ENCODE results near the gene SULT1B1.
"Not testable (repeated sequence)": the region's sequence is repeated elsewhere in the genome, so short reads cannot be mapped to it uniquely, and the experiment has no call there.

The SULT1B1 gene

GRCh38 chr4:69760455-69760854, at the start of gene SULT1B1:
TSS of gene SULT1B1 (minus strand) at chr4:69760620. CDS start at chr4:69755217, 5,403 bp downstream.
- DNase-seq = no peak

DNA sequence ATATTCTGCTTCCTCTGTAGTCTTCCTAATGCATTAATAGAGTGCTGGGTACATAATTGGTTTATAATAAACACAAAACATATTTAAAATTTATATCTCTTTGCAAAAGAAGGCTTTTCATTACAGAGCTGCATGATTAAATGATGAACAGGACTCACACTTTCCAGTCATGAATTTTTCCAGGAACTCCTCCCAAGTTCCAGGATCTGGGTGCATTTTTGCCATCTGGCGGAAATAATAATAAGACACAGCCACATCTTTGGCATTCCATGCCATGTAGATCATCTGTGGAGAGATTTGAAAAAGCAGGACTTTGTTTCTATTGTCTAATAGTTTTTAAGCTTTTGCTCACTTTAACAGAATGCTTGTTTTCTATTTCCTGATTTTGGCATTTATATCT, 40.2 kb upstream of the SULT1B1 start:
- DNase-seq = no peak

- no peak for DNase-seq
These were observed 38.9 kb upstream of the SULT1B1 start for GRCh38 chr4:69799337-69799736.

- no peak for DNase-seq
These were observed 33.3 kb upstream of the SULT1B1 start for GRCh38 chr4:69793732-69794131.

- DNase-seq = no peak
These were observed 27.5 kb upstream of the SULT1B1 start for GRCh38 chr4:69787879-69788278.

DNA sequence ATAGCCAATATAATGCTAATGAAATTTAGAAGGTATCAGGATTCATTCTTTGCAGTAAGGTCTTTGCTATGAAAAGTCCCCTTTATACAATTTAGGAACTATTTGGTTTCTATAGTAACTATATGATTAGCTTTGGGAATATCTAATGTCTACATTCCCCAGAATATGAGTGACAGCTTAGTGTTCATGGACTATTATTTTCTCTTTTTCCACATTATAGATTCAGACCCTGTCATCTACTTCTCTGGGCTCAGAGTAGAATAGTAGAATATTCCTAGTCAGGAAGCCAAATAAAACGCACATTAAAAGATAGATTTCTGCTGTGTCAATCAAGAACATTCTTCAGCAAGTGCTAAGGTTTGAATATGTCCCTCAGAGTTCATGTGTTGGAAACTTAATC, 26.1 kb upstream of the SULT1B1 start:
- DNase-seq = no peak

DNA sequence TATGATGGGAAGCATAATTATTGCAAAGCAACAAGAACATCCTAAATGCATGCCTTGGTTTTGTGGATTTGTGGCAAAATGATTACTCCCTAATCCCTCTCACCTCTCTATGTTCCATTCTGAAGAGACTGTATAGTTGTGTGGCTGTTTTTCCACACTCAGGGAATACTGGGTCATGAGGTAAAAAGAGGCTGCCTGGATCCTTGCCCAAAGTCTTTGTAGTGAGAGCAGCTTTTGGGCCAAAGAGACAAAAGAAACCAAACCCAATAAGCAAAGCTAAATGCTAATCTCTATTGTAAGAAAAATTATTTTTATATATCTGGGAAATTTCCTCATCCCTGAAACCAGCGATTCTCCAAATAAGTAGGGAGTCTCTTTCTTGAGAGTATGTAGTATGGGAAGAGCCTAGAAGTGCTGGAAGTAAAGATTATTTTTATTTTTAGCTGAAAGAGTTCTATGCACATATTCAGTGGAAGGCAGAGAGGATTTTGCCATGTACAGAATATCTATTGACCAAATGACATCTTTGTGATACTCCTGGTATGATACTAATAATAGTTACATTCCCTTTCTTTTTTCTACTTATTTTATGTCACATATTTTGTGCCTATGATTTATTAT, 24.9 kb upstream of the SULT1B1 start:
- no peak for DNase-seq

- DNase-seq = no peak
These were observed 22.4 kb upstream of the SULT1B1 start for GRCh38 chr4:69782651-69783310.

DNA sequence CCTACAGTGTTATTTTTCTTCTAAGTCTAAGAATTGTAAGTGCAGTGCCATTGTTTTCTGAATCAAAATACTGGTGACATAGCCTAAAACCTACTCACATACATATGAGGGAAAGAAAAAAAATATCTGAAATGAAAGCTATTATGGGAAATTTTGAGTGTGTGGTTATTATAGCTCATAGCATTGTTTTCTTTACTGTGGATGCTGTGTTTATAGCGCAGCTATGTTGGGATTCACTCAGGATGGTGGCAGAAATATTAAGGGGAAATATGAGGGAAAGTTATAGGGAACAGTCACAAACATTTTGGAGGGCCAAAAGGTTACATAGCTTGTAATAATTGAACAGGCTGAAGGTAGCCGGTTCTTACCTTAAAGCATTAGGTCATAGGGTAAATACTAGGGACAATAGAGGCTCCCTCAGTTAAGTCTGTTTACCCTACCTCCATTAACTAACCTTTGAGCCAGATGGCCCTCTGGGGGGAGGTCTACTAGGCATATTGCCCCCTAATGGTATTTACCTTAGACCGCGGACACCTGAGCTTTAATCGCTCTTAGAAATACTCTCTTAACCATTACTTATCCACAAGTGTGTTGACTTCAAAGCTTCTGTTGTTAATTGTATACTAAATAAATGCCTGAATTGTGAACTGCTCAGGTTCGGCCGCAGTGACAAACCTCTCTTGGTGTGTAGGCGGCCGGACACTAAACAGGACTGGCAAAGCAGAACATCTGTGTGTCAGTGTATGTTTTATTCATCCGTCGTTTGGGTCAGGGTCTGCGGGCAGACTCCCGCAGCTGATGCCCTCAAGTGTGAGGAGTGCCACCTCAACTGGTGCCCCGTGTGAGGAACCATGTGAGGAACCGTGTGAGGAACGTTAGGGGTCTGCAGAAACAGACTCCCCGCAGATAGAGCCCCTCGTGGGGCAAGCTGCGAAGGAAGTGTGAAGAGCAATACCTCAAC, 21.3 kb upstream of the SULT1B1 start:
- no peak for DNase-seq

DNA sequence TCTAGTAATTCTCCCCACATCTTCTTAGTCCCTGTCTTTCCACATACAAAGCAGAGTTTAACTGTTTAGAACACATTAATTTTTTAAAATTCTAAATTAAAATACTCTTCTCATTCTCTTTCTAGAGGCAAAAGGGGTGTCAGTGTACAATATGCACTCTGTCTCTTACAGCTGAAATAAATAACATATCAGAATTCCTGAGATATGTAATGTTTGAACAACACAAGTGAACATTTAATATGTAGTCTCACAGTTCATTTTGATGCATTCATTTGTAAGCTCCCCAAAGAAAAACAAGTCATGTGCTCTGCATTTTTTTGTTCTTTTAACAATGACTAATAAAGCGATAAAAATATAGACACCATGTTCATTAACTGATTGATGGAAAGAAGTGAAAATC, 19.7 kb upstream of the SULT1B1 start:
- no peak for DNase-seq

DNA sequence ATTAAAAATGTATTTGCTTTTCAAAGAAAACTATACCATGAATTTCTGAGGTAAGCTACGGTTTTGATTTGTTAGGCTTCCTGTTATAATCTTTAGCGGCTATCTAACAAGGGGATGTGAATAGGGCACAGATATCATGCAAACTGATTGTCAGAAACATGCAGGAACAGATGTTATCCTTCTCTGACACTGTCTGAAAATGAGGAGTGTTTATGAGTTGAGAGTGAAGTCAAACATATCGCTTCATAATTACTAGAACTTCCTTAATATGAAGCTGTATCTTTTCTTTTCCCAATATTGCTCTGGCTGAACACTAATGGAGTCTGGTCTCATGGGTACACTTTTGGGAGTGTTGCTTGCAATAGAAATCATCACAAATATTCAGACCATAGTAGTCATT, 16.3 kb upstream of the SULT1B1 start:
- DNase-seq = no peak

DNA sequence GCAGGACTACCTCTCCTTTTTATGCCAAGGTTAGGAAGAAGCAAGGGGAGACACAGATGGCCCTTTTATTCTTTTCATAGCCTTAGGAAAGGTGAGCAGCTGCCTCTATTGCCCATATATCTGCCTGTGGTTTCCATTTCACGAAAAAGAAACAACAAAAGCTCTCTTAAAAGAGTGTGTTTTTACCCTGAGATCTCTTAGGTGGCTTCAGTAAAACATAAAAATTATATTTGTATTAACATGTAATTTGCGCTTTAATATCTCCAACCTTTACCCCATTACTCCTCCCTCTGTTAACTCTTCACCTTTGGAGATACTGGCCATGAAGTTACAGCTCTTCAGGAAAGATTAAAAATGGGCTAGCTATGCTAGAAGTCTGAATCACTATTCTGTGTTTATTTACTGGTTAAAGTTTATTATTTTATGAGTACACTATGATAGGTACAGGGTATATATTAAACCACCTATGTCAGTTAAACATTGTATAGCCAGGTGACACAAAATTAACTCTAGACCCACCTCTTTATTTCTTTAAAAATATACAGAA, 15.0 kb upstream of the SULT1B1 start:
- DNase-seq = no peak

GRCh38 chr4:69773484-69773883, 13.1 kb upstream of the SULT1B1 start:
- no peak for DNase-seq

- not testable (repeated sequence) for DNase-seq
These were observed 8.1 kb upstream of the SULT1B1 start for GRCh38 chr4:69768554-69768953.

- DNase-seq = no peak
These were observed 5.3 kb upstream of the SULT1B1 start for GRCh38 chr4:69765751-69766150.

- no peak for DNase-seq
These were observed 3.9 kb upstream of the SULT1B1 start for GRCh38 chr4:69764311-69764710.

- no peak for DNase-seq
These were observed 2.8 kb upstream of the SULT1B1 start for GRCh38 chr4:69763233-69763632.

GRCh38 chr4:69759189-69759604, 1.2 kb downstream of the SULT1B1 start:
- DNase-seq = no peak

DNA sequence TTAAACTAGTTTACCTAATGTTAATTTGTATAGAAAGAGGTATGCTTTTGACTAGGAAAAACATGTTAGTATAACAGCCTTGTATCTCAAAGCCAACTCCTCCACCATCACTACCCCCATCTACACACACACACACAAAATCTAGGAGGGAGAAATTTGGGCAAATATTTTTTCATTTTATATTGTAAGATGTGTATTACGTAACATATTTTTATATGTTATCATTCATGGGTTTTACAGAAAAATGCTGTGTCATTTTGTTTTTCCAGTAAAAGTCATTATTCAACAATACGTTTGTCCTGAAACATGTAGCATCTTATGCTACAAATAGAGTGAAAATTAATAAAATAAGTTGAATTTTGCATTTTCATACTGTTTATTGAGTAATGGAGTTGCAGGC, 3.0 kb downstream of the SULT1B1 start:
- DNase-seq = no peak

DNA sequence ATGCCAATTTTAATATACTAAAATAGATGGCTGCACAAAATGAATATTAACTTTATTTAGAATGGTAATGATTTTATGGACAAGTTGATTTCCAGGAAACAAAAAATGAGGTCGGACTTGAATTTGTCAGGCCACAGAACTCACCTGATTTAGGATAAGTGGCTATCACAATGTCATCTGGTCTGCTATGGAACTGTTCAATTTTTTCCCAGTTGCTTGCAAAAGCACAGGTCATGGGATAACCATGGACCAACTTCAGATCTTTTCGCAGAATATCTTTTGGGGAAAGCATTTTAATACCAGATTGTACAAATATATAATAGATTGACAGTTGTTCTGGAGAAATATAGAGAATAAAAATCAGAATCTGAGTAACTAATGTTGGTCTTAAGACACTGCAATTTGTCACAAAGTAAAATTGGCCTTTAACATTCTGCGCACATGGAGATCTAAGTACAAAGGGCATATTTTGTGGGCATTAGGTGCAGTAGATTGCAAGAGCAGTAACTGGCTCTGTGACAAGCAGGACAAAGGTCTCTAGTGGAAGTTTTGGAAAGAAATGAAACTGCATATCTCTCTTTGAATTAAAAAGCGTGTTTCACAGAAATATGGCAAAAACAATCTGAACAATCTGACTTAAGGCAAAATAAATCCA, 5.4 kb downstream of the SULT1B1 start:
- no peak for DNase-seq

GRCh38 chr4:69753686-69754085, 6.7 kb downstream of the SULT1B1 start:
- DNase-seq = no peak

DNA sequence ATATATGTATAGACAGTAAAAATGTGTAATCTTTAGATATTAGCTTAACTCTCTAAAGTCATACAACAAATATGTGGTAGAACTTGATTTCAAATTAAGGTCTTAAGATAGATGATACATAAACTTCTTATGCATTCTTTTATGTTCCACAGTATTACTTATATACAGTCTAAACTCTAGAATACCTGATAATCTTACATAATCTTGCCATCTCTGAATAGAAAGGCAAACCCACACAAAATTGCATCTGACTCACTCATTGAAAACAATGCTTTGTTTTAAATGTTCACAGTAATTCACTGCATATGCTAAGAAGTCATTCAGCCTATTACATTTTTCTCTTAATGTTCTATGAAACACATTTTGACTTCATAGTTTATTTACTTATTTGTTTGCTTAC, 10.1 kb downstream of the SULT1B1 start:
- DNase-seq = no peak

GRCh38 chr4:69749771-69750170, 10.6 kb downstream of the SULT1B1 start:
- DNase-seq = no peak

Measured in COR-L47 (cell line).